Eye (tissue), 1 donor: ENCODE results near the gene AUTS2.

Experiments
- DNase-seq: peaks from one replicate; pipeline ENCODE4 v3.0.0-alpha.2; 2015

Gene AUTS2

DNA sequence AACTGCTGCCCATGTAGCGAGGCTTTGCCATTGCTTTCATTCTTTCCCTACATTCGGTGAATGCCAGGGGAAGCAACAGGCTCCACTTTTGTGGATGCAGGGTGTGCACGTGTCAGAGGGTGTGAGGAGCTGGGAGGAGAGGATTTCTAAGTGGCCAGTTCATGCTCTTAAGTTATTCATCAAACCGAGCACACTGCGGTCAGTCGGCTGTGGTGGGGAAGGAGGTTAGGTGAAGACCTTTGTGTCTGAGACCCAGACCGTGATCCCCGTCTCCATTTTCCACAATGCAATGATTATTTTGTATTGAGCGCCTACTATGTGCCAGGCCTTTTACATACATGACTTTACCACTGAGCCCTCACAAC lies 1095.0 kb downstream of the AUTS2 start:
- DNase-seq: no peak

DNA sequence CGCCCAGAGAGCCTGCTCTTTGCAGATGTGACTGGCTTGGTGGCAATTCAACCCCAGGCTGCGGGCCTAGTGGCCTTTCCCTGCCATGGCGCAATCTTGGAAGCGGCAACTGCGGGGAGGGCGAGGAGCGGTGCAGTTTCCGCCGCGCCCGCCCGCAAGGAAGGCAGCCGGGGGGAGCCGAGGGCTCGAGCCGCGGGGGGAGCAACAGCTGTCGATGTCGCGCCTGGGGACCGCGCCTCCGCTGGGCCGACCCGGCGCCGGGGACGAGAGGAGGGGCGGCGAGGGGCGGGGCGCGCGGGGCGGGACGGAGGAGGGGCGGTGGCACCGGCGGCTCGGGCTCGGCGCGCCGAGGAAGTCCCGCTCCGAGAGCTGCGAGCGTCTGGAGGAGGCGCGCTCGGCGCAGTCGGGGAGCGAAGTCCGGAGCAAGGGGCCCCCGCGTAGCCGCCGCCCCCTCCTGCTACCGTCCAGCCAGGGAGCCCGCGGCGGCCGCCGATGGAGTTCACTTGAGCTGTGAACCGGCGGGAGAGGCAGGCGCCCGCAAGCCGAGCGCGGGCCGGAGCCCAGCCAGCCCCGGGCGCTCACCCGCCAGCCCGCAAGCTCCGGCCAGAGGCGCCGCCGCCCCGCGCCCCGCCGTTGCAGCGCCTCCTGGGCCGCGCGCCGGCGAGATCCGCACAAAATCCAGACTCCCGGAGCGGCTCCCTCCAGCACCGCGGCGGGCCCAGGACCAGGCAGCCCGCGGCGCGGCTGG lies 1095.6 kb downstream of the AUTS2 start:
- DNase-seq: peak; percentile 89

DNA sequence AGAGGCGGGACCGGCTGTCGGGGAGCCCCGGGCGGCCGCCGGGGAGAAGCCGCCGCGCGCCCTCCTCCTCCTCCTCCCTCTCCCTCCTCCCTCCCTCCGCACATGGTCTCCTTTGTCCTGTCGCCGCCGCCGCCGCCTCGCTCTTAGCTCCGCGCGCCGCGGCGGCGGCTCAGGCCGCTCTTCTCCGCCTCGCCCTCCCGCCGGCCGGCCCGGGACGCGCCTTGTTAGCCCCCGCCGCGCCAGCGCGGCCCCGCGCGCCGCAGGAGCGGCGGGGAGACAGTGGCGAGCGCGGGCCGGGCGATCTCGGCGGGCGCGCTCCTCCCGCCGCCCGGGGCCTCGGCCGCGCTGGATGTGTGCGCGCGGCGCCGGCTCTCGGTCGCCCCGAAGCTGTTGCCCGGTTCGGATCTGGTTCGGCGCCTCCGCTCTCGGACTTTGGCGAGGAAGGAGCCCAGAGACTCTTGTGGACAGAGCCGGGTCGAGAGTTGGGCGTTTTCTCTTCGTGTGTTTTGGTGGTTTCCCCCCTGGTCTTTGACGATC lies 1096.2 kb downstream of the AUTS2 start:
- DNase-seq: no peak

- DNase-seq: peak; percentile 83
Observed at GRCh38 chr7:70694971-70695794, 1096.9 kb downstream of the AUTS2 start.

- no peak for DNase-seq
Observed at GRCh38 chr7:70695795-70696083, 1097.5 kb downstream of the AUTS2 start.

DNA sequence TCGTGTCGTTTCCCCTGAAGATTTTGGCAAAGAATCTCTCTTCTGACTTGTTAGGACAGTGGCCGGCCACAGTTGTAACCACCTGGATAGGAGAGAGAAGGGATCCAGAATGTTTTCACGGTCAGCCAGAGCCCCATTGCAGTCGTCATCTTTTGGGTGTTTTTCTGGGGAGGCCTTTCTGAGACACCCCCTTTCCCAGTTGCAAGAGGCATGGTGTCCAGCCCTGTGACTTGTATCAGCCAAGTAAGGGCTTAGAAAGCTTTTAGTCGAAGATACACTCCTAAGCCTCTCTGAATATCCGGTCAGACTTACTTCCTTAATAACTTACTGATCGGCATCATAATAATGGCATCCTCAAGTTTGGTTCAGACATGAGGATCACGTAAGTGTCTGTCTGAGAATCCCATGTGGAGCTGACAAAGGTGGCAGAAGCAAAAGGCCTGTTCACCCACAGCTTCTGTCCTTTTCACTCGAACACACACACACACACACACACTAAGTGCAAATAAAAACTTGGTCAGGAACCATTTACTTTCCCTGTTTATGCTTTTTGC lies 1098.0 kb downstream of the AUTS2 start:
- DNase-seq: peak; percentile 74

DNA sequence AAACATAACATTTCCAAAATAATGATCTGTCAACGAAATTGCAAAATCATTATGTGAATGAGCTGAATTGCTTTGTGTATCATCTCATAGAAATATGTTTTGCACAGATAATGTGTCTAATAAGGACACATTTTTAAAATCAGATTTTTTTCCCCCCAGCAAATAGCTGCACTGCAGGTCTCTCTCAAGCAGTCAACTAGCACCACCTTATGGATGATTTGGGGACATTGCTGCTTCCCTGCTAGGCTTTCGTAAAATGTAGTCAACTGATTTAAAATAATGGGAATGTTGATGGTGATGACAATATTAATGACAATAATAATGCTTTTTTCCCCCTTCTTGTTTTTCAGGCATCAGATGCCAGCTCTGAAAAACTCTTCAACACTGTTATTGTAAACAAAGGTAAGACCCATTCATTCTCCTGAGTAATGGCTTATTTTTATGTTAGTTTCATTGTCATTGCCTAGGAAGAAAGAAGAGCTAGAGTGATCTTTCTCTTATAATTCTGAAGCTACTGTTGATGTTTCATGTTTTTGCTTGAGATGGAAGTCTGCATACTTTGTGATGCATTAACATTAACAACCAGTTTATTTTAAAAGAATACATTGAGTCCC lies 1100.1 kb downstream of the AUTS2 start:
- peak; percentile 89 for DNase-seq

GRCh38 chr7:70699271-70699670 lies 1101.0 kb downstream of the AUTS2 start:
- DNase-seq: no peak

DNA sequence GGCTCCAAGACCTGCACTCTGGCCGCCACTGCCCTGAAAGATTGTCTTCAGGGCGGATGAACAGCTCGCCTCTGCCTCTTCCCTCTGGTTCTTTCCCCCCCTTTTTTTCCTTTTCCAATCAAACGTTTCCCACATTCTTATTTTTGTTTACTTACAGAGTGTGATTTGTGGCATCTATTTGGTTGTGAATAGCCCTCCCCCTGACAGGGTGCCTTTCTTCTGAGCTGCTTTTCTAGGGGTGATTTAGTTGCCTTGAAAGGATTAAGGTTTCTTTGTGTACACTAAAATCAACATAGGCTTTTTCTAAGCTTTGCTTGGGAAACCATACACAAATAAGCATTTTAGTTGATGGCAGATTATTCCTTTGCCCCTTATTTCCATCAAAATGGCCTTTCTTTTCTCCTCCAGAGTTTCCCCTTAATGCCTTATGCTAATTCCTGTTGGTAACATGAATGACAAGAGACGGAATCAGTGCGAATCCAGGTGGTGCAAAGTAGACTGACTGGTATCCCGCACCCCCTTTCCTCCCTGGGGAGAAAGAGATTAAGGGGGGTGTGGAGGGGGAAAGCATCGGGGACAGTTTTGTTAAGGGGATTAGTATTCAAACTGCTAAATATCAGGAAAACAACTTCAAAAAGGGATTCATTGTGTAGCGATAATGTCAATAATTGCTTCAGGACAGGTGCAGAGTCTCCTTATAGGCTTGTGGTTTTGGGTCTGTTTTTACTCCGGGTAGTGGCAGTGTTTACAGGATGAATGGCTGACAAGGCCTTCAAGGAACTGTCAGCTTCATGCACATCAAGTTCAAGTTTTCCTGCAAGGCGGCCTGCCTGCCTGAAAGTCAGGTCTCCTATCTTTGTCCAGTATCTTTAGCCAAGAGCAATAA lies 1102.0 kb downstream of the AUTS2 start:
- DNase-seq: no peak

DNA sequence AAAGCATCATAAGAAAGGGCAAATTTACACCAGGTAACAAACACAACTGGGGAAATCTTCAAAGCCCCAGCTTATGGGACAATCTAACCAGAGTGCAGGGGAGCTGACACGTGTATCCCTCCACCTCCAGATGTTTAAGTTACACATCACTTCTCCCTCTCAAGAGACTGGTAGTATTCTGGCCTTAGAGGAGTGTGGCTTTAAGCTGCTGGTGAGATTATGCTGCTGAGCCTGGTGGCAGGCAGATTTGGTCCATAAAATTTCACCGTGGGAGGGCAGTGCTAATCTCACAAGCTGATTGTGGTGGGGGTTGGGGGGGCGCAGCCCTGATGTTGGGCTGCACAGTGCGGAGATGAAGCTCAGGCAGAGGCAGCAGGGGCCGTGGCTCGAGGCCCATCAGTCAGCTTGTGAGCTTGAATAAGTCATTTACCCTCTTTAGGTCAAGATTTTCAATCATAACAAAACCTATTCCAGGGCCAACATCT lies 1102.7 kb downstream of the AUTS2 start:
- no peak for DNase-seq

DNA sequence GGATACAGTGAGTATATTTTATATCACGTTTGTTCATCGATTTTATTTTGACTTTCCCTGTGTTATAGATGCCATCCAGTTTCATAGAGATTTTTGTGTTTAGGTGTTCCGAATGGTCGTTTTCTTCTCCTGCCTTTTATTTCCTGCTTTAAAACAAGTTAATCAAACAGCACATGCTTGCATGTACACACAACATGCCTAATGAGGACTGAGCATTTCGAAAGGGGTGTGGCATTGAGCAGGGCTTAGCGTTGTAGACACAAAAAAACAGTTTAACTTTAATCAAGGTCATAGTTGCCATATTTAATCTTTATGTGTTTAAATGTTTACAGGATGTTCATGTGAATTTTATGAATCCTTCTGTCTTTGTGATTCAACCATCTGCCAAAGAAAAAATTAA lies 1103.2 kb downstream of the AUTS2 start:
- DNase-seq: no peak

DNA sequence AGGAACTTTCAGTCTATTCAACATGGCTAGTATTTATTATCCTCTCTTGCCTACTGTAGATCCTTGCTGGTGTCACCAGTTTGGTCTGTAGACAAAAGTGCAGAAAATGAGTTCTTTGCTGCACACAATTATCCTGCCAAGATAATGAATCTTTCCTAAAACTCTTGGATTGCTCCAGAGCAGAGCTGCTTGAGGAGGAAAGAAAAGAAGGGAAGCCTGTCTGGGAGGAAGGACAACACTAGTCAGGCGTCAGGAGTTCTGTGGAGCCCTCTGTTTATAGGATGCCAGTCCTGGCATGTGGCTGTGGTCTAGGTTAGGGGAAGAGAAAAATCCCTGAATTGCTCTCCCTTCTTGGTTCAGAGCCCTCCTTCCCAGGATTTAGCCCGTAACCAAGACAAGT lies 1103.7 kb downstream of the AUTS2 start:
- DNase-seq: no peak

- no peak for DNase-seq
Observed at GRCh38 chr7:70703785-70704184, 1105.5 kb downstream of the AUTS2 start.

- DNase-seq: no peak
Observed at GRCh38 chr7:70704831-70705346, 1106.6 kb downstream of the AUTS2 start.

- no peak for DNase-seq
Observed at GRCh38 chr7:70706204-70706603, 1107.9 kb downstream of the AUTS2 start.

DNA sequence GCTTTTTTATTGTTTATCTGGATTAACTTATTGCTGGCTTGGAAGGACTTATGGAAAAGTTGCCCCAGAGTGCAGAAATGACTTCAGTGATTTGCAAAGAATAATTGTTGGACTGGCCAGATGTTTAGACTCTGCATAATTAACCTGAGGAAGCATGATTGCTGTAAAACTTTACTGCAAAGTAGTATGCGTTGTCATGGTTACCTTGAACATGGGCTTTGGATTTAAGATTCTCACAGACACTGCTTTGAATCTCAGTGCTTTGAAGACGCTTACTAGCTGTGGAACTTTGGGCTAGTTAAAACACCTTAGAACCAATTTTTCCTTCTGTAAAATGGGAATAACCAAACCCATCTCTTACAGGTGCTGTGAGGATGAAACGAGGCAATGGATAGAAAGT lies 1108.4 kb downstream of the AUTS2 start:
- no peak for DNase-seq

DNA sequence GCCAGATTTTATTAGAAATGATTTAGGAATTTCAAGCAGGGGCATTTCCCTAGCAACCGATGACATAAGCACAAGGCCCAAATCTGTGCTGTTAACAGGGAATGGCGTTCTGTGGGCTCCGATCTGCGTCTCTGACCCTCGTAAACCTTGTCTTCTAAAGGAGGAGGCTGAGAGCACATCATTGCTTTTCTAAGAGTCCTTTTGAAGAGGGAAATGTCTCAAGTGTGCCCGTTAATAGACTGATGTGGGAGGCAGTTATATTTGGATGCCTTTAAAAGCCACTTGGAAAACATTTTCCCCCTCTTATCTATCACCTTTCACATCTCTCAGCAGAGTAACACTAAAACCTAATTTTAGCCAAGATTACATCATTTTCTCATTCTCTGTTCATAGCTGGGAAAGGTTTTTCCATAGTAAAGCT lies 1109.6 kb downstream of the AUTS2 start:
- no peak for DNase-seq

DNA sequence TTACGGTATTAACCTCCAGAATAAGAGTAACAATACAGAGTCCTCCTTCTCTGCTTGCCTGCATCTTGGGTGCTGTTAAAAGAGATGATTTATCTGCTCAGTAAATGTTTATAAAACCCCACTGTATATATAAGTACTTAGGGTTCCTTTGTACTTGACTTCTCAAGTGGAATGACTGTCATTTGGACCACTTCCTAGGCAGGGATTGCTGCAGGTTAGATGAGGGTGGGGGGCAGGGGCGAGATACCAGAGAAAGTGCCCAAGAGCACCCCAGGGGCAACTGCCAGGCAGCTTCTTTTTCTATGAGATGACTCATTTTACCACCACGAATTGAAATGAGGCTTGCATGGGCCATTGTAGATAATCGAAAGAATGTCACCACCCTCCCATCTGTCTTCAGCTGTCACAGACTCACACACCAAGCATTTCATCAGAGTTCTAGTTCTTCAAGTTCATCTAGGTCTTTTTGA lies 1111.8 kb downstream of the AUTS2 start:
- peak; percentile 50 for DNase-seq

- no peak for DNase-seq
Observed at GRCh38 chr7:70710651-70711050, 1112.4 kb downstream of the AUTS2 start.

DNA sequence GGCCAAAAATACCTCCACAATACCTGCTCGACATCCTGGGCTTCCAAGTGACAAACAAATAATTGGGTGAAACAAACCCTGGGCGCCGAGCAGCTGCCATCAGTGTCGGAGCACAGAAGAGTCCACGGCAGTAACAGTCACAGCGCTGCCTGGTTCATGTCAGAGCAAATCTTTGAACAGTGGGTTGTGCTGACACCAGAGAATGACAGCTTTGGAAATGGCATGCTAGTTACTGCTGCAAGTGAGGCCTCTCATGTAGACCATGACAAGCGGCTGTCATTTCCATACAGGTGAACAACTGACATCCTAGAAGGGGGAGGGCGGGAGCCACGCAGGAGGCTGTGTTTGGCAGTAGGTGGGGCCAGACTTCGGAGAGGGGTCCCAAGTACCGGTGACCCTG lies 1113.2 kb downstream of the AUTS2 start:
- peak; percentile 51 for DNase-seq

GRCh38 chr7:70712942-70713341 lies 1114.7 kb downstream of the AUTS2 start:
- no peak for DNase-seq

DNA sequence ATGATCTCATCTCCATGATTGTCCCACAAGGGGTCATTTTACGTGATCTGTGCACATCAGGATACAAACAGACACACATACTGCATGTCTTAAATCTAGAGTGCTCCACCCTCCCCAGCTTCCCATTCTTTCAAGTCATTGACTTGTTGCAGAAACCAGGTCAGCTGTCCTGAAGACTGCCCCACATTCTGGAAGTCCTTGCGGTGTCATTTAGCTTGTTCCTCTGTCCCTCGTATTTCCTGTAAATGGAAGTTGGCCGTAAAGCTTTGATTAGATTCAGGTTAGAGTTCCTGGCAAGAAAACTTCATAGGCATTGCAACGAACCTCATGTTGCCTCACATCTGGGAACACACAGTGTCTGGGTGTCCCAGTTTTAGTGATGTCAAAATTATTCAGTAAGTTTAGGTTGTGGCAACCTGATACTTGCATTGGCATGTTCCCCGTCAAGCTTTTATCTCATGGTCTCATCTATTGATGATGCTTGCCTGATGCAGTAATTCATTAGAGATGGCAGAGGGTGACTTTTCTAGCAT lies 1116.3 kb downstream of the AUTS2 start:
- DNase-seq: no peak
